Activated CD8-positive, alpha-beta memory T cell treated with anti-CD3 and anti-CD28 coated beads, Interleukin-2, amount 10 ng/mL, durations not matched to agents 7 days and 5 days (primary cell): ENCODE data around the gene CCDC152. TPM values are rescaled to one million over a fixed set of nuclear protein-coding genes. Genes with fewer than 3 reads are reported as not detected.

Source experiments
- total RNA-seq, 2 experiments: library from RNA; stranded (reverse); gene quantifications; one replicate each; pipeline ENCODE4 v1.2.3, GENCODE V29; 2021

CCDC152 gene
- total RNA-seq, 2 experiments from 2014 or later: 6.4 to 6.9 TPM

Other genes starting within 250 kb of the CCDC152 start
- gene SELENOP, start 55.1 kb downstream of the CCDC152 start, total RNA-seq: under 1 TPM; 0.12 to 0.53 TPM